Nephron (organoid): ENCODE data around the gene DLGAP4.
A peak's percentile ranks its signal among the peaks of the same experiment; 100 is the strongest.

Source experiments
- H3K27ac Mint-ChIP-seq, 3 experiments: 2 replicates each; pipeline ENCODE4 v1.8.0; 2020; ENCODE audit warnings: mixed read lengths in 3 of 3, mild to moderate bottlenecking in 2 of 3, moderate library complexity in 1 of 3
- H3K27me3 Mint-ChIP-seq: 2 replicates; pipeline ENCODE4 v1.8.0; 2021; ENCODE audit warnings: low read depth, mild to moderate bottlenecking, moderate library complexity, mixed read lengths
- H3K36me3 Mint-ChIP-seq: 2 replicates; pipeline ENCODE4 v1.8.0; 2020; ENCODE audit warnings: low read depth, mixed read lengths
- H3K4me1 Mint-ChIP-seq: 2 replicates; pipeline ENCODE4 v1.8.0; 2020; ENCODE audit warnings: mixed read lengths
- H3K4me3 Mint-ChIP-seq, 3 experiments: 2 replicates each; pipeline ENCODE4 v1.8.0; 2020; ENCODE audit warnings: mild to moderate bottlenecking in 3 of 3, mixed read lengths in 3 of 3, moderate library complexity in 2 of 3
- H3K9me3 Mint-ChIP-seq: 2 replicates; pipeline ENCODE4 v1.8.0; 2020; ENCODE audit warnings: mixed read lengths
- TF ChIP-seq, protein P1 (sequence below), 3 experiments: fragments of 200-600 bp; sonication (generic); IDR thresholded peaks; one replicate each; pipeline ENCODE4 v1.5.0; 2021; ENCODE audit warnings: antibody characterized with exemption in 3 of 3; ENCODE audit not compliant: unreplicated experiment in 3 of 3

DLGAP4 gene

DNA sequence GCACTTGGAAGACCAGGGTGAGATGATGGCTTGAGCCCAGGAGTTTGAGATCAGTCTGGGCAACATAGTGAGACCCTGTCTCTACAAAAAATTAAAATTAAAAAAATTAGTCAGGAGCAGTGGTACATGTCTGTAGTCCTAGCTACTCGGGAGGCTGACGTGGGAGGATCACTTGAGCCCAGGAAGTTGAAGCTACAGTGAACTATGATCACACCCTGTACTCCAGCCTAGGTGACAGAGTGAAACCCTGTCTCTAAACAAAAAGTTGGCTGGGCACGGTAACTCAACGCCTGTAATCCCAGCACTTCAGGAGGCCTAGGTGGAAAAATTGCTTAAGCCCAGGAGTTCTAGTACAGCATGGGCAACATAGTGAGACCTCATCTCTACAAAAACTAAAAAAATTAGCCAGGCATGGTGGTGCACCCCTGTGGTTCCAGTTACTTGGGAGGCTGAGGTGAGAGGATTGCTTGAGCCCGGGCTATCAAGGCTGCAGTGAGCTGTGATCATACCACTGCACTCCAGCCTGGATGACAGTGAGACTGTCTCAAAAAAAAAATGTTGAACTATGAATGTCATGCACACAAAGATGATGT is 174.4 kb downstream of the DLGAP4 start:
- TF ChIP-seq, protein P1, sequence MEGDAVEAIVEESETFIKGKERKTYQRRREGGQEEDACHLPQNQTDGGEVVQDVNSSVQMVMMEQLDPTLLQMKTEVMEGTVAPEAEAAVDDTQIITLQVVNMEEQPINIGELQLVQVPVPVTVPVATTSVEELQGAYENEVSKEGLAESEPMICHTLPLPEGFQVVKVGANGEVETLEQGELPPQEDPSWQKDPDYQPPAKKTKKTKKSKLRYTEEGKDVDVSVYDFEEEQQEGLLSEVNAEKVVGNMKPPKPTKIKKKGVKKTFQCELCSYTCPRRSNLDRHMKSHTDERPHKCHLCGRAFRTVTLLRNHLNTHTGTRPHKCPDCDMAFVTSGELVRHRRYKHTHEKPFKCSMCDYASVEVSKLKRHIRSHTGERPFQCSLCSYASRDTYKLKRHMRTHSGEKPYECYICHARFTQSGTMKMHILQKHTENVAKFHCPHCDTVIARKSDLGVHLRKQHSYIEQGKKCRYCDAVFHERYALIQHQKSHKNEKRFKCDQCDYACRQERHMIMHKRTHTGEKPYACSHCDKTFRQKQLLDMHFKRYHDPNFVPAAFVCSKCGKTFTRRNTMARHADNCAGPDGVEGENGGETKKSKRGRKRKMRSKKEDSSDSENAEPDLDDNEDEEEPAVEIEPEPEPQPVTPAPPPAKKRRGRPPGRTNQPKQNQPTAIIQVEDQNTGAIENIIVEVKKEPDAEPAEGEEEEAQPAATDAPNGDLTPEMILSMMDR (IDR thresholded peaks at IDR 0.05; ENCODE audit: unreplicated experiment in 3 of 3) = no peak
- H3K4me1 Mint-ChIP-seq = peaks cover 52% of the 10 kb centered on the region

DNA sequence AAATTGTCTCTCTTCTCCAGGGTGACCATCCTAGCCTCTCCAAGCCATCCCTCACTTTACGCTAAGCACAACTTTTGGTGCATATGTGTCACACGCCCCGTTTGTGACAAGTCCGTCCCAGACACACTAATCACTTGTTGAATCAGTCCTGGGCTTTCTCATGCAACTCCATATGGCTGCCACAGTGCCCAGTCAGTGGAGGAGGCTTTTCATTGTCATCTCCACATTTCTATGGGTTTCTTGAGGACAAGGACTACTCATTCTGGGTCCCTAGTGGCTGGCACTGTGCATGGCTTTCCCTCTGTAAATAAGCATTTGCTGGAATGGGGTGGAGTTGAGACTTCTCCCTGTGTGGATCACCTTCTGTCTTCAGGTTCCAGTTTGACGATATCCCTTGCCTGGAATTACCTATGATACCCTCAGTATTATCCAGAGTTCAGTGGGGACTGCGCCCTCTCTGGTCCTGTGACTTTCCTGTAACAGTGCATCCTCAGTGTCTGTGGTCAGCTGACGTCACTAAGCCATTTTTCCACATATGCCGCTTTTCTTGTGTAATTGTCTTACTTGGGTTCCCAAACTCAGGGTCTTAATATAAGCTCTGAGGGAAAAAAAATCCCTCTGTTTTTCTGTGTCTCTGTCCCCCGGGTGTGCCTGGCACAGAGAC is 175.4 kb downstream of the DLGAP4 start:
- Mint-ChIP-seq H3K27me3 (no peaks in the 10 kb centered on the region), H3K4me1 (peaks cover 60% of the 10 kb centered on the region), H3K36me3 (peaks cover 14% of the 10 kb centered on the region), H3K9me3 (no peaks in the 10 kb centered on the region), H3K27ac (peak overlapping the region in 1 of 3 experiments; percentile 26), H3K4me3 (no peak overlapping the region)
- TF ChIP-seq, protein P1 (IDR thresholded peaks at IDR 0.05; ENCODE audit: unreplicated experiment in 3 of 3) = no peak

More for the DNA sequence above, 174.4 kb downstream of the DLGAP4 start:
- Mint-ChIP-seq H3K36me3 (peaks cover 18% of the 10 kb centered on the region), H3K27me3 (no peaks in the 10 kb centered on the region), H3K9me3 (no peaks in the 10 kb centered on the region), H3K27ac (no peak overlapping the region), H3K4me3 (no peak overlapping the region)

DNA sequence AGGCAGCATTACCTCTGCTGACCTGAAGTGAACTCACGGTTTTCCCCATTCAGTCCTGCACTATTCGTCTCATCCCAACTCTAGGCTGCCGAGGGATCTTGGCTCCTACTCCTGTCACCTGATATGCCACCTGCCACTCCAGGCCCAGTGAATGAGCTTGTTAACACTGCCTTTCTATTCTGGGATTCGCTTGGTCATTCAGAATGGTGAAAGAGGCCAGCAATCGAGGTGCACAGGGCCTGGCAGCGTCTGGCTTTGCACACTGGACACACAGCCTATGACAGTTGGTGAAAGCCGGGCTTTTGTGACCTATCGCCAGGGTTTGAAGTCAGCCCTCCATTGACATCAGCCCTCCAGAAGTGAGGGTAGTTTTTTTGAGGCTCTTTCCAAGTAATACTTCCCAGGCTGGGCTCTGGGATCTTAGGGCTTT is 175.9 kb downstream of the DLGAP4 start:
- Mint-ChIP-seq H3K4me3 (no peak overlapping the region), H3K4me1 (peaks cover 60% of the 10 kb centered on the region), H3K27me3 (no peaks in the 10 kb centered on the region), H3K36me3 (peaks cover 17% of the 10 kb centered on the region), H3K9me3 (no peaks in the 10 kb centered on the region), H3K27ac (peak overlapping the region in 1 of 3 experiments; percentile 26)
- TF ChIP-seq, protein P1 (IDR thresholded peaks at IDR 0.05; ENCODE audit: unreplicated experiment in 3 of 3) = no peak

DNA sequence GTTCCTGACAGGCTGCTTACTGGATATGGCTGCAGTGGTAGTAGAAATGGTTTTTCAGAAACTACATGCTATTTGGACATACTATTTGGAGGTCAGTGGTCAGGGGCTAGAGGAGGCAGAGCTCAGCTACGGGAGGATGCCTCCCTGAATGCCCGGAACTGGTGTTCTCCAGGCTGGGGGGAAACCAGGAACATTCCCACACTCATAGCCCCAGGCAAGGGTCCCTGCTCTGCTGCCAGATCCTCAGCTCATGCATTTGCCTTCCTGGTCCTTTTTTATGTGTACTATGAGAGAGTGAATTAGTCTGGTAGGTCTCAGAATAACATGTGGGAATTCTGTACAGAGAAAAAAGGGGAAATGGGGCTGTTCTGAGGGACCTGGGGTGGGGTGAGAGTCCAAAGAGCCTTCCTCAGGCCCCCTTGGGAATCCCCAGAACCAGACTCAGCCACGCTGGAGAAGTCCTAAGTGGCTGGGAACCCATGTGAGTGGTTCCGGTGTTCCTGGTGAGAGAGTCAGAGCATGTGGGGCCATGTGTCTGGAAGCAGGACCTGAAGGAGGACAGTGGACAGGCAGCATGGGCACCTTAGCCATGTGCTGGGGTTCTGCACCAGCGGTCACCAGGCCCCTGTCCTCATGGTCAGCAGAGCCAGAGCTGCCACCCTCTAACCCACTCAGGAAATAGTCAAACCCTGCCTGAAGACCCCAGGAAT is 177.2 kb downstream of the DLGAP4 start:
- TF ChIP-seq, protein P1 (IDR thresholded peaks at IDR 0.05; ENCODE audit: unreplicated experiment in 3 of 3) = no peak
- H3K4me3 Mint-ChIP-seq = no peak overlapping the region

DNA sequence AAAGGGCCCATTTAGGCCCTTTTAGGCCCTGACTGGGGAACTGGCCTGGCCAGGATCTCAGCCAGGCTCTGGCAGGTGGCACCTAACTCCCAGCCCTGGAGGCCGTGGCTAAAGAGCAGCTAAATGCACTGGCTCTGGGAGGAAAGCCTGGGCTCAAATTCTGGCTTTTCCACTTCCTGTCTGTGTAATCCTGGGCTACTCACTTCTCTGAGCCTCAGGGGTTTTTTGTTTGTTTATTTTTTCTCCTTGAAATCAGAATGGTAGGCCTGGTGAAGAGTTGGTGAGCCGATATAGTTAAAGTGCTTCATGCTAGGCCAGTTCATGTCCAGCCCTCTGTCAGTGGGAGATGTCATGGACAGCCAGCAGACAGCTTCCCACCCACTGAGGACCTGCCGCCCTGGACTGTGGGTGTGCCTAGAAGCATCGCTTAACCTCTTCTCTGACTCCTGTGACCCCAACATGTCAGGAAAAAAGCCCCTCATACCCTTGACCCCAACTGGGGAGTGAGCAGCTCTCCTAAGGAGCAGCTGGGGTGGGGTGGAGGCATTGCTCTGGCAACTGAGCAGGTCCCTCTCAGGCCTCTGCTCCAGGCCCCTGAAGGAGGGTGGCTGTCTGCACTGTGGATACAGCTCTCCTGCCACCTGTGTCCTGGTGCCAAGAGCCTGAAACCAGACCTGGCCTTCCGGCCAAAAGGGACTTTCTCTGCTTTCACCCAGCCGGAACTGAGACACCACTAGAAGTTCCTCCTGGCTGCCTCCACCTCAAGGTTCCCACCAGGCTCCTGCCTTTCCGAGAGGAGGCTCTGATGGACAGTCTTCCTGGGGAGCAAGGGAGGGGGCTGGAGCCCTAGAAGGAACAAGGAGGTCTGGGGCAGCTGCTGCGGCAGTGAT is 178.0 kb downstream of the DLGAP4 start:
- peak overlapping the region in 2 of 3 experiments; percentile 65 to 66 for H3K27ac Mint-ChIP-seq
- H3K9me3 Mint-ChIP-seq = no peaks in the 10 kb centered on the region
- H3K4me3 Mint-ChIP-seq = no peak overlapping the region
- H3K27me3 Mint-ChIP-seq = no peaks in the 10 kb centered on the region
- H3K4me1 Mint-ChIP-seq = peaks cover 58% of the 10 kb centered on the region
- H3K36me3 Mint-ChIP-seq = peaks cover 11% of the 10 kb centered on the region
- TF ChIP-seq, protein P1 (IDR thresholded peaks at IDR 0.05; ENCODE audit: unreplicated experiment in 3 of 3) = no peak

More for the DNA sequence above, 177.2 kb downstream of the DLGAP4 start:
- H3K4me1 Mint-ChIP-seq = peaks cover 63% of the 10 kb centered on the region
- no peaks in the 10 kb centered on the region for H3K9me3 Mint-ChIP-seq
- peaks cover 11% of the 10 kb centered on the region for H3K36me3 Mint-ChIP-seq
- peak overlapping the region in 2 of 3 experiments; percentile 15 to 20 for H3K27ac Mint-ChIP-seq
- no peaks in the 10 kb centered on the region for H3K27me3 Mint-ChIP-seq
